Left renal cortex interstitium (tissue), 4 donors: ENCODE measurements around the gene ITPRIP. TPM values are rescaled to one million over a fixed set of nuclear protein-coding genes. Genes with fewer than 3 reads are reported as not detected.

ENCODE experiments used
- DNase-seq, 4 donors: peaks; one replicate each; pipeline ENCODE4 v3.0.0-alpha.2; 2013; ENCODE audit warnings: low read depth in 4 of 4, low spot score in 2 of 4, missing footprints in 1 of 4
- polyA plus RNA-seq, 4 donors: library from polyadenylated mRNA; unstranded; fragments of 120-200 nt; gene quantifications; one replicate each; pipeline ENCODE4 v1.2.1, GENCODE V29; 2013; ENCODE audit not compliant: insufficient read length in 4 of 4

Gene ITPRIP
- polyA plus RNA-seq: 10 to 100 TPM in 3 of 4 donors, 1 to 10 TPM in 1; 9.4 to 12.8 (median 11.3) TPM

DNA sequence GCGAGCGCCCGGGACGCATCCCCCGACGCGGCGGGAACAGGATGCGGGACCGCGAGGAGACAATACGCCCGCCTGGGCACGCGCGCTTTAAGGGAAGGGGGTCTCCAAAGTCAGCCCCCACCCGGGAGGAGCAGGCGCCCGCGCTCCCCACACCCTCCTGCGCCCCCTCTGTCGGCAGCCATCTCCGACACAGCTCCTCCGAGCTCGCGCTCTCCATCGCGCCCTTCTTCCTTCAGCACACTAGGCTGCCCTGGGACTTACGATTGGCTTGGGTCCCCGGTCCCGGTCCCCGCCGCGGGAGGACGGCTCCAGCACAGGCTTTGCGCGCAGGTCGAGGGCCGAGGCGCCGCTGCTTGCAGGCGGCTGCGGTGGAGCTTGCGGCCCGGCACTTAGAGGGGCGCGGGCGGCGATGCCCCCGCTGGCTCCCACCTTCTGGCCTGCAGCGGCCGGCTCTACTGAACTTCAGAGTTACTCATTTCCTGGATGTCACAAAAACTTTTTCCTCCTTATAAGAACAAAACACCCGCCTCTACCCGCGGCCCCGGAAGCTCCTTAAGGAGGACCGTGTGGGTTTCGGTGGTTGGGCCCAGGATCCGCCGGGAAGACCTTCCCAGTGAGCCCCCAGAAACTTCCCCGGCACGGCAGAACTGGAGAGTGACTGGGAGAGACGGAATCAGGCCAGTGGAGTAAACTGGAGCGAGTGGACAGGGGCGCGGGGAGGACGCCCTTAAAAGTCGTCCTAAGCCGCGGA is at the start of gene ITPRIP:
ITPRIP (minus strand) TSS at position 481 of the 751 bp plus-strand sequence. CDS start 22,414 bp downstream, outside the sequence.
- DNase-seq: peak in 1 of 4 donors; percentile 82

GRCh38 chr10:104387130-104387888 is 49.0 kb upstream of the ITPRIP start:
- no peak for DNase-seq

- no peak for DNase-seq
Measured at GRCh38 chr10:104380336-104380735, 42.1 kb upstream of the ITPRIP start.

GRCh38 chr10:104376784-104377300 is 38.6 kb upstream of the ITPRIP start:
- no peak for DNase-seq

GRCh38 chr10:104374591-104374990 is 36.3 kb upstream of the ITPRIP start:
- no peak for DNase-seq

- DNase-seq: no peak
Measured at GRCh38 chr10:104371753-104372152, 33.5 kb upstream of the ITPRIP start.

GRCh38 chr10:104368381-104368780 is 30.1 kb upstream of the ITPRIP start:
- no peak for DNase-seq

DNA sequence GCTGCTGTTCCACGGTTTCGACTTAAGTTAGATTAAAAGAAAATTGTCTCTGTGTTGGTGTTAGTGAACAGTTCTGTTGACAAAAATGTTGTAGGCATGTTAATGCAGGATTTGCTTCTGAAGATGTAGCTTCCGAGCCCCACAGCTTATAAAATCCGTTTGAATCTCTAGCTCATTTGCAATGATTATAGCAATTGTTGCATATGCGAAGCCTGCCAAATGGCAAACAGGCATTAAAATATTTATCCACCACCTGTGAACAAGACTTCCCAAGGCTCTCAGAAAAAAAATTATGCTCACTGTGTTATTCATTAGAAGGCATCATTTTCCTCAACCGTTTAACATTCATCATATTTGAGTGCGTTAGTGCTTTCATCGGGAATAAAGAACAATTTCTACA is 29.6 kb upstream of the ITPRIP start:
- no peak for DNase-seq

DNA sequence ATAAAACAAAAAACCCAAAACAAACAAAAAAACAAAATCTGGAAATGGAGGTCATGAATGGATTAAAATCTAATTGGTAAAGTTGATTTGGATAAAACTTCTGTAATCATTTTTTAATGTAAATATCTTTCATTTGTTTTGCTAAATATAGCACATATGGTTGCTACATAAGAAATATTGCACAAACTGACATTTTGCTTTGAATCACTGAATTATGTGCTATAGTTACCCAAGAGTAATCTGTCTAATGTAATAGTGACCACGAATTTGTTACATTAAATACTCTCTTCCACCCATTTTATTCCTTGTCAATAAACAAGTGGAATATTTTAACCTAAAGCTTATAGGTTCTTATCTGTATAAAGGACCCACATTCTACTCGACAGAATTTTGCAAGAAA is 21.5 kb upstream of the ITPRIP start:
- no peak for DNase-seq

DNA sequence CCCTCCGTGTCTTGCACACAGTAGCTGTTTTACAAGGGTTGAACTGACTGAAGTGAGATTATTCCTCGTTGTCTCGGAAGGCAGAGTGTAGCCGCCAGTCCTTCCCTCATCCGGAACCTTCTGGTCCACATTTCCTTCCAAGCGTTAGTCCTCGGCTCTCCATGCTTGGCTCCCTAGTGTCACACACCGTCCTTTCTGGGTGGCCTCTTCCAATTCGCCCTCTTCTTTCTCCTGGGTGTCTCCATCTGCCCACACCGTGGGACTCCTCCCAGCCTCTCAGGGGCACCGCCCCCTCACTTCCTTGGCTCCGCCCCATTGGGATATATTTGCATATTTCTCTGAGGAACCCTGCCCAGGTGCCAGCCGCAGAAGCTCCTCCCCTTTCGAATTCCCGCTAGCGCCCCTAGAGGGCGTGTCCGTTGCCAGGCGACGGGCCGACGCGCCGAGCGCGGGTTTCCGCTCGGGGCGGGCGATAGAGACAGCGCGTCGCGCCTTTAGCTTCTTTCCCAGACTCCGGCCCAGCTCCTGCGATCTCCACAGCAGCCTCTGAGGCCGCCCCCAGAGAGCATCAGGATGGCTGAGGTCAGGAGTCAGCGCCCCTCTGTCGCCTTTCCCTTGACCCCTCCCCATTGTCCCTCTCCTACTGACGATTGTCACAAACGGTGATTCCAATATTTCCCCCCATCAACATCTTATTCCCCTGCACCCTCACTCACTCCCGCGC is 15.2 kb upstream of the ITPRIP start, which contains the start of gene CFAP58:
CFAP58 (plus strand) TSS at position 509 of the 724 bp plus-strand sequence; CDS start at position 574, 65 bp downstream.
- DNase-seq: peak in 2 of 4 donors; percentile 84 to 92

GRCh38 chr10:104351919-104352318 is 13.7 kb upstream of the ITPRIP start:
- no peak for DNase-seq

DNA sequence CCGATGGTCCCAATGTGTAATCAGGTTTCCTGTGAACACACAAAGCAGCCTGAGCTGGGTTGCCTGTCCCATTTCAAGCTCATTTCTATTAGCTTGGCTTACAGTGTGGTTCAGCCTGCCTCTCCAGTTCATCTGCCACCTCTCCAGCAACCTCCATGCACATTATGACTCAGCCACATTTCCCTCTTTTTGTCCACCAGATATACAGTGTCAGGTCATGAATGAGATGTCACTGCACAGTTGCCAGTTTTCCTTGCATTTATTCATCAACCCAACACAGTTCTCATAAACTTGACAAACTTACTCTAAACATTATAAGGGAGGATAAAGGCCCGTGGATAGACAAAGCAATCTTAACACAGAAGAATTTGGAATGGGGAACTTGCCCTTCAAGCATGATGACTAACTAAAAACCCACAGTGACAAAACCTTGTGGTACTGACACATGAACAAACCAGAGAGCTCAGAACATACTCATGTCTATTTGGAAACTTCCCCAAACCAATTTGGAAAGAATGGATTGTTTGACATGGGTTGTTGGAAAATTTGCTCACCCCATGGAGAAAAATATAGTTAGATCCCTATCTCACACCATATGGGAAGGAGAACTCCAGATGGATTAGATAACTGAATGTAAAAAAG is 12.9 kb upstream of the ITPRIP start:
- no peak for DNase-seq

- peak in 1 of 4 donors; percentile 53 for DNase-seq
Measured at GRCh38 chr10:104350127-104350635, 11.9 kb upstream of the ITPRIP start.

DNA sequence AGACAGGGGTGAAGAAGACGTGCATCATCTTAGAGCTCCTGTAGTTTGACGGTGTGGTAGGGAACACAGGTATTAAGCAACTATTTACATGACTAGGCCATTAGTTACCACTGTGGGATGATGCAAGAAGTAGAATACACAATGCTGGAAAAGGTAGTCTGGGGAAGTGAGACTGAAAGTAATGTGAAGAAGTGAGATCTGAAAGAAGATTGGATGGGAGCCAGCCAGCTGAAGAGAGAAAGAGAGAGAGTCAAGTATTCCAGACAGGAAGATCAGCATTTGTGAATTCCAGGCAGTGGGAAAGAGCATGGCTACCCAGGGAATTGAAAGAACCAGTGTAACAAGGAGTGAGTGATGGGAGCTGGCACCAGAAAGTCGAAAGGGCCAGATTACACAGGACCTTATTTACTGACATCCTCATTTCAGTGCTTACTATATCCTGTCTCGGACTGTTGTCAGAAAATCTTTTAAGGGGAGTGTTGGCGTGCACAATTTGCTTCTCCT is 11.4 kb upstream of the ITPRIP start:
- DNase-seq: no peak

DNA sequence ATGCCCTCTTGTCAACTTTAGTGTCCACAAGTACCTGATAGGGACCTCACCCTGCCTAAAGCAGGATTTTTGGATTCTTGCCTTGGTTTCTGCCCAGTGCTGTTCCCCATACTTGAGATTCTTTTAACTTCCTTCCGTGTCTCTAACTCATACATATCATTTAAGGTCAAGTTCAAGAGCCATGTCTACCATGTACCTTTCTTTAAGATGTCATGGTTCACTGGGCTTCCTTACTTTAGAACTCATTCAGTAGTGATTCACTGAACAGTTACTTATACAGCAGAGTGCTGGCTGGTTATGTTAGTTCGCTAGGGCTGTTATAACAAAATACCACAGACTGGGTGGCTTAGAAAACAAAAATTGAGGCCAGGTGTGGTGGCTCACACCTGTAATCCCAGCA is 10.3 kb upstream of the ITPRIP start:
- no peak for DNase-seq

- DNase-seq: no peak
Measured at GRCh38 chr10:104347295-104348045, 9.2 kb upstream of the ITPRIP start.

DNA sequence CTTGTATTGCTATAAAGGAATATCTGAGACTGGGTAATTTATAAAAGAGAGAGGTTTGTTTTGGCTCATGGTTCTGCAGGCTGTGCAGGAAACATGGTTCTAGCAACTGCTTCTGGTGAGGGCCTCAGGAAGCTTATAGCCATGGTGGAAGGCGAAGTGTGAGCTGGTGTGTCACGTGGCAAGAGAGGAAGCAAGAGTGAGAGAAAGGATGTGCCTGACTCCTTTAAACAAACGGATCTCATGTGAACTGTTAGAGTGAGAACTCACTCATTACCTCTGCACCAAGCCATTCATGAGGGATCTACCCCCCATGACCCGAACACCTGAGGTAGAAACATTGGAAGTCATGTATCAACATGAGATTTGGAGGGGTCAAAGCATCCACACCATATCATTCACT is 7.7 kb upstream of the ITPRIP start:
- DNase-seq: no peak

- no peak for DNase-seq
Measured at GRCh38 chr10:104345515-104345914, 7.2 kb upstream of the ITPRIP start.

GRCh38 chr10:104344219-104344618 is 6.0 kb upstream of the ITPRIP start:
- DNase-seq: no peak
